MV-4-11 (cell line): ENCODE measurements around the gene CSH2.

Source experiments
- DNase-seq: peaks from one replicate; lab custom pipeline; 2025; lab: John Stamatoyannopoulos, UW

The CSH2 gene

DNA sequence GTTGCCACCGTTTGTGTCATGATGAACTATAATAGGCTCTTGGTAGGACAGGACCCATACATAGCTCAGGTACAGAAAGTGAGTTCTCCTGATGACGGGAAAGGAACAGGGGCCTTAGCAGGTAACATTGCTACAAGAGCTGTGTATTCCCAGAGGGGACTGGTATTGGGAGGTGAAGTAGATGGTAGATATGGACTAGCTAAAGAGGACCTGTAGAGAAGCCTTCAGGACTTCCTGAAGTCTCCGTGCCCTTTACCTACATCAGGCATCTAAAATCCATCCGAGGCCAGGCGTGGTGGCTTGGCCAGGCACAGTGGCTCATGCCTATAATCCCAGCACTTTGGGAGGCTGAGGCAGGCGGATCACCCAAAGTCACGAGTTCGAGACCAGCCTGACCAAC is 18.3 kb downstream of the CSH2 start:
- no peak for DNase-seq

DNA sequence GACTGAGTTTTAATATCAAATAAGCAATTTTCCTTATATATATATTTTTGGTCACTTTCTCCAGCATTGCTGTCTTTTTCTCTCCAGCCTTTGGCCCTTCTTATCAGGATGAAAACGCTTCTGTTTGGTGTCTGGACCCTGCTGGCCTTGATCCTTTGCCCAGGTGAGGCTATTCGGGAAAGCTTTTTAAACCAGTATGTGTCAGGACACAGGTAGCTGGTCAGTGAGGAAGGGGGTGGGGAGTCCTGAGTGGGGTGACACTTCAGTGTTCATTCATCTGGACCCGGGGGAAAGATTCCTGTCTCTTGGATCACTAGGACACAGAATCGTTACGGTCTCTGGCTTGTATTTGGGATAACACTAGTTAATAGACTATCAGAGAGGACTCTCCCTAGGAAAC is 18.8 kb downstream of the CSH2 start:
- no peak for DNase-seq

DNA sequence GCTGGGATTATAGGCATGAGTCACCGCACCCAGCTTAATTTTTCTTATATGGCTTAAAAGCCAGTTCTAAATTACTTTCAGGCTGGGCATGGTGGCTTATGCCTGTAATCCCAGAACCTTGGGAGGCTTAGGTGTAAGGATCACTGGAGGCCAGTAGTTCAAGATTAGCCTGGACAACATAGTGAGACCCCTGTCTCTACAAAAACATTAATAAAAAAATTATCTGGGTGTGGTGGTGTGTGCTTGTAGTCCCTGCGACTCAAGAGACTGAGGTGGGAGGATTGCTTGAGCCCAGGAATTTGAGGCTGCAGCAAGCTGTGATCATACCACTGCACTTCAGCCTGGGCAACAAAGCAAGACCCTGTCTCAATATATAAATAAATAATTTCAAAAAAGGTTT is 20.2 kb downstream of the CSH2 start:
- no peak for DNase-seq

DNA sequence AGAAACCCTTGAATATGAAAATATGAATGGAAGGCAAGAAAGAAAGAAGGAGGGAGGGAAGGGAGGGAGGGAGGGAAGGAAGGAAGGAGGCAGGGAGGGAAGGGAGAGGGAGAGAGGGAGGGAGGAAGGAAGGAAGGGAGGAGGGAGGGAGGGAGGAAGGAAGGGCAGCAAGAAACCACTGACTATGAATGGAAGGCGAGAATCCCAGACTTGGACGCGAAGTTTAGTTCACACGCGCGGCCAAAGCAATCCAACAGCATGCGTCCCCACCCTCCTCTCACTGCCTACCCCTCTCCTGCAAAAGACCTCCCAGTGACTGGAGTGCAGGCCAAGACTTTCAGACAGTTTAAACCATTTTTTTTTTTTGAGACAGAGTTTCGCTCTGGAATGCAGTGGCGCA is 23.1 kb downstream of the CSH2 start:
- no peak for DNase-seq

DNA sequence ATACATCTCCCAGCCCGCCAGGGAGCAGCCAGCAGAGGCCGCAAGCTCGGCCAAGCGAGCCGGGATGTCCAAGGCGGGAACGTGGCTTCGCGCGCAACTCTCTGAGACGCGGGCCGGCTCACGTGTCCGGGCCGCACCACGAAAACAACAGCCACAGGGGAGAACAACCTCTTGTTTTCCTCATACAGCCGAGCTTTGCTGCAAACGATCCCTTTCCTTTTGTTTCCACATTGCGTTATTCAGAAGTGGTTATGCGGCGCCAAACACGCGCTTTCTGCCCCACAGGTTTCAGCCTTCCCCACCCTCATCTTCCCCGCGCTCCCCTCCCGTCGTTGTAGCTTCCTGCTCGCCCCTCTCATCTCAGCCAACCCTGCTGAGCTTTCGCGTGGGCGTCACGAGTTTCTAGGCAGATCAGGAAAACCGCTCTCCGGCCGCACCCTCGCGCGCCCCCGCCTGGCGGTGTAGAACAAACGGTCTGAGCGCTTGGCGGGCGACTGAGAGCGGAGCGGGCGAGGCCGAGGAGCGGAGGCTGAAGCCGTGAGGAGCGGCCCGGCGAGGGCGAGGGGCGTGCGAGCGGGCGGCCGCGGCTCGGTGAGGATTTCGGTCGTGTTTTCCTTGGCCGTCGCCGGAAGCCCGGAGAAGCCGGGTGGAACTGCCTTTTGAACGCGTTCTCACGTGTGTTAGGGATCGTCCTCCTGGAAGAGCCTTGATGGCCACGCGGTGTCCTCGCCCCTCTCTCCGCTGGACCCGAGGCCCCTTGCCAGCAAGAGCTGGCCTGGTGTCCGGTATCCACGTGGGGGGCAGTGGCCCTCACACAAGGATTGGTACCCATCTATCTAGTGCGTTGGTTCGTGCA is 24.4 kb downstream of the CSH2 start:
- DNase-seq = peak; percentile 59

DNA sequence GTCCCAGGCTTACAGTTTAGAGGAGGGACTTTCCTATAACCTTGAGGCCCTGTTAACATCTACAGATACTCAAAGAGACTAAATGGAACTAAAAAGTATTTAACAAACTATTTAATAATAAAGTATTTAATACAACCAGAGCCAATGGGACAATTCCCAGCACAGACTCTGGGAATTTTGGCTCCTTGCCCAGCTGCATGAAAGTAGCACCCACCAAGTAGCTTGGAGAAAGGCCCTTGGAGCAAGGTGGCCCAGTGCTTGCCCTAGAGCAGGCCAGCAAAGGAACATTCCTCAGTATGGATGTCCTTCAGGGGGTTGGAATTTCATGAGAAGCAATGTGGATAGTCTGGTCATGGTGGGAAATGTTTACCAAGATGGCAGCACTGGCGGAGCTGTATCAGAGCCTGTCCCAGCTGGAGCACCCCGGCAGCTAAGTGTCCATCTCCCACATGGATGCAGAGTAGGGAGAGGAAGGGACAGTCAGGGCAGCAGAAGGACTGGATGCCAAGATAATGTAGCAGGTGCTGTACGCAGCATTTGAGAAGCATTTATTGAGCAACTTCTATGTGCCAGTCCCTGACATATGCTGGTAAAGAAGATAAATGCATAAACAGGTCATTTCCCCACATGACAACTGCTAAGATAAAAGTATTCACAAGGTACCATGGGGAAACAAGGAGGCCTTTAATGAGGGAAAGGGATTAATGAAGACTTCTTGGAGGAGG is 25.8 kb downstream of the CSH2 start:
- DNase-seq = no peak

DNA sequence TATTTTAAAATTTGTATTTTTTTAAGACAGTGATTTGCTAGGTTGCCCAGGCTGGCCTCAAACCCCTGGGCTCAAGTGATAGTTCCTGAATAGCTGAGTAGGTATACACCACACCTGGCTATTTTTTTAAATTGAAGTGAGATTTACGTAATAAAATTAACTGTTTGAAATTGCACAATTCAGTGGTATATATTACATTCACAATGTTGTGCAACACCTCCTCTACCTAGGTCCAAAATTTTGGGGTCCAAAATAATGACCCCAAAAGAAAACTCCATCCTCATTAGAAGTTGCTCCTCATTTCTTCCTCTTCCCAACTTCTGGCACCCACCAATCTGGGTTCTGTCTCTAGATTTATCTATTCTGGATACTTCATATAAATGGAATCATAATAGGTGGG is 28.0 kb downstream of the CSH2 start:
- DNase-seq = no peak

DNA sequence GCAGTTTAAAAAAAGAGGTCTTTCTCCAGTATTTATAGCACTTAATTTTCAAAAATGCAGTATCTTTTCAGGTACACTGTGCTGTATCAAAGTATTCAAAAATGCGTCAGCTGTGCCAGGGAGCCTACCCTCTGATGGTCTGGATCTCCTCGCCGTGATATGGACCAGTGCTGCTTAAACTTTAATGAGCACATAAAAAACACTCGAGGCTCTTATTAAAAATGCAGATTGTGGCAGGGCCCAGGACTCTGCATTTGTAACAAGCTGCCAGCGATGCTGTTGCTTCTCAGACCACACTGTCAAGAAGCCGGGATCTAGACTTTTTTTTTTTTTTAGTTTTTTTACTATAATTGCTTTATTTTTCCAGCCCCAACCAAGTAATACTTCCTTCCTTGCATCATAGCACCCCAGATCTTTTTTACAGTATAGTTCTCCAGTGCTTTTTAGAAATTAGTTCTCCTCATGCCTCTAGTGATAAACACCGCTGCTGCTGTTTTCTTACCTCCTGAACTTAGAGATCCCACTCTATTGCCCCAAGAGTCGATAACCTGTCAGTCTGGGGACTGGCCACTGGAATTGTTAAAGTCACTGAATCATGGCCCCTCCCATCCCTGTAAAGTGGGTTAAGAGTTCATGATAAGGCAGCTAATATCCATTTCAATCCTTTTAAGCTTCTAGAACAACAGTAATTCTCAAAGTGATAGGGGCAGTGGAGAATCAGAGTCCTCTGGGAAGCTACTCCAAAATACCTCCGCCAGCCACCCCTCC is 29.4 kb downstream of the CSH2 start:
- no peak for DNase-seq

DNA sequence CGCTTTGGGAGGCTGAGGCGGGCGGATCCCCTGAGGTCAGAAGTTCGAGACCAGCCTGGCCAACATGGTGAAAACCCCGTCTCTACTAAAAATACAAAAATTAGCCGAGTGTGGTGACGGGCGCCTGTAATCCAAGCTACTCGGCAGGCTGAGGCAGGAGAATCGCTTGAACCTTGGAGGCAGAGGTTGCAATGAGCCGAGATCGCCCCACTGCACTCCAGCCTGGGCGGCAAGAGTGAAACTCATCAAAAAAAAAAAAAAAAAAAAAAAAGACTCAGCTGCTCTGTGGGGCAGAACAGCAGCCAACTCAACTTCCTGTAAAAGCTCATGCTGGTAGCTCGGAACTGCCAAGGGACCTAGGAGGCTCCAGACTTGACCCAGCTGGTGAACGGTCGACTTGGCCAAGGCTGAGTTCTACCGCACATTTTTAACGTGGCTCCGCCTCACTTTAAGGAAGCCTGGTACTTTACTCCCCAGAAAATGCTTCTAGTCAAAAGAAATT is 30.0 kb downstream of the CSH2 start:
- DNase-seq = peak; percentile 93

DNA sequence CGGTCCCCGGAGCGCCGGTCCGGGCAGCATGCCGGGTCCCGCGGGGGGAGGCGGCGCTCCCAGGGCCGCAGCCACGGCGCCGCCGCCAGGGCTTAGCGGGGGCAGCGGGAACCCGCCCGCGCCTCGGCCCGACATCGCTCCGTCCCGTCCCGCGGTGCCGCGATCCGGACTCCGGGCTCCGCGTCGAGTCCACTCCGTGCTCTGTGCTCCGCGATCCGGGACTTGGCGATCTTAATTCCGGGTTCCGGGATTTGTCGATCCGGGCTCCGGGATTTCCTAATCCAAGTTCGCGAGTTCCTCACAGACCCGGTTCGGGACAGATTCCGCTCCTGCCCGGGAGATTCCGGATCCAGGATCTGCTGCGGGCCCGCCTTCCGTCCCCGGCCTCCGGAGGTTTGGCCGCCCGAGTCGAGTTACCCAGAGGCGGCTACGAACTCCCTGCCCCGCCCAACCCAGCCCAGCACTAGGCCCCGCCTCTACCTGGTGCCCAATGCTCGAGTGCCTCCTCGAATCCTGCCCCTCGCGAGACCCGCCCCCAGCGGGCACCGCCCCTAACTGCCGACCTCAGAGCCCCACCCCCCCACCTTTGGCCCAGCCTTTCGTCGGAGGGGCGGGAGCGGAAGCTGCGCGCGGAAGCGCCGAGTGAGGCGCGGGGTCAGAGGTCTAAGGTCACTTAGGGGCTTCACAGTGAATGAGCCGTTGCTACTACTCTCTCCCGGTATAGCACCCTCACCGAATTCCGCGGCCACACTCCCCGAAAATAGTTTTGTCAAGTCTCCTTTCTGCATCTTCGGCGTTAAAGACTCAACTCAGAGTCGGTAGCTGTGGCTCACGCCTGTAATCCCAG is 30.7 kb downstream of the CSH2 start, which contains the start of gene SMARCD2:
Gene SMARCD2, minus strand, starts transcription at position 146 of the 847 bp plus-strand sequence. Its CDS starts 11 bp downstream, at position 135.
- peak; percentile 98 for DNase-seq

DNA sequence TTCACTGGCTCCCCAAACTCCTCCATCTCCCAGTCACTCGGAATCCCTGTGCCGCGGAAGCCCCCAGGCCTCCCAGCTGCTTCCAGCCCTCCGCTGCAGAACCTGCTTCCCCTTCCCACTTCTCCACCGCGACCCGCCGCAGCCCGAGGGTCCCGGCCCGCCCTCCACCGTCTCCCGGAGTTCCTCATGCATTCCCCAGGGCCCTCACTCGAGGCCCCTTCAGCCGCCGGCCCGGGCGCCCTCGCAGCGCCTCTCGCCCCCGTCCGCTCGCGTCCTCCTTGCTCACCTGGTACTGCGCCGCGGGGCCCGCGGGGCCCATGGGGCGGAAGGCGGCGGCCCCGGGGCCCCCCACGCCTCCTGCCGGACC is 31.3 kb downstream of the CSH2 start:
- DNase-seq = no peak

DNA sequence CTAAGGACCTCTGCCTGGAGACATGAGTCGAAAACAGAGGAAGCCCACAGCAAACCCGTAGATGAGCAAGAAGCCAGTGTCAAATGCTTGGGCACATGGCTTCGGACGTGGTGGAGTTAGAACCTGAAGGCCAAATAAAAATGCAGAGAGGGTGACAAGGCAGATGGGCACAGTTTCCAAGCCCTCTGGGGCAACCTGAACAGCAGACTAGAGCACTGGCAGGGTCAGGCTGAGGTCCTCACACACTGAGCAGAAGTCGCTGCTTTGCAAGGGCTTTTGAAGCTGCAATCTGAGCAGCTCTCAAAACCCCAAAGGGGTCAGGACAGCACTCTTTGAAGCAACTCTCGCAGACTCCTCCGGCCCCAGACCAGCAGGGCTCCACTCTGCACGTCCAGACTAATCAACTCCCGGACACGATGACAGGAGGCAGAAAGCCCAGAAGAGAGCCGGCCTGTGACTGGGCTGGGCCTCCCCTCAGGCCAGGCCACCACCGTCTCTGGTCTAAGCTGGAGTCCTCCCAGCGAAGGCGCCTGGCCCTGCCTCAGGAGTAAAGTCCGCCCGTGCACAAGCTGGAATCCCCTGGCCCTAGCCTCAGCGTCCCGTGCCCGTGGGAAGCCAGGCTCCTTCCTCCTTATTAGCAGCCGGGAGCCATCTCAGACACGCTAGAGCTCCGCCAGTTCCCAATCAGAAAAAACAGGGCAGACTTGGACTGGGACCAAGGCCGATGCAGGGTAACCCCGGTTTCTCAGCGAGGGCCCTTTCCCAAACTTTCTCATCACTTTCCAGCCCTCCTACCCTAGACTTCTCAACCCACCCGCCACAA is 31.9 kb downstream of the CSH2 start:
- DNase-seq = no peak

DNA sequence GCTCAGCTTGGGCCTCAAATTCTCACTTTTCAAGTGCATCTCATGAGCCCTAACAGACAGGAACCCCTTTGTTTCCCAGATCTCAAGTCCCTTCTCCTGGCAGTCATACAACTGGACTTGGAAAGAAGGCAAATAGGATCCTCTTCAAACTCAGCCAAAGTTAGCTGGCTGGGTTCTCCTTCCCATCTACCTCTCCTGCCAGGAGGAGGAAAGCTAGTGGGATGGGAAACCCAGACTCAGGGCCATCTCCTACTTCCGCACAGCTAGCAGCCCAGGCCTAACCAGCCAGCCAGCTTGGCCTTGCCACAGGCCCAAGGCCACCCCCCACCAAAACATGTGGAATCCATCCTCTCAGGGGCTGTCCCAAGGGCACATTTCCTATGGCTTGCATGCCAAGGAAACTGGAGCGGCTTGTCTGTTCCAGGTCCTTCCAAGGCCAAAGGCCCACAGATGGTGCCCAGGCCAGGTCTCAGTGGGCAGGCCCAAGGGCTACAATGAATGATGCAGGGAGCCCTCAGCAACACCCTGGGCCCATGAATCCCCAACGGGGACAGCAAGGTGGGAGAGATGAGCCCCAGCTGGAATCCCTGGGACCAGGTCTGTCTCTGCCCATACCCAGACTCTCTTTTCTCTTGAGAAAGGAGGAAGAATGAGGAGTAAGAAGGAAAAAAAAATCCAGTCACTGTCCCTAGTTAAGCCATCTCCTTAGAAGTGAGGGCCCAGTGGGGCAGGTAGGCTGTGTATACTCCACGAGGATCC is 32.7 kb downstream of the CSH2 start:
- no peak for DNase-seq

DNA sequence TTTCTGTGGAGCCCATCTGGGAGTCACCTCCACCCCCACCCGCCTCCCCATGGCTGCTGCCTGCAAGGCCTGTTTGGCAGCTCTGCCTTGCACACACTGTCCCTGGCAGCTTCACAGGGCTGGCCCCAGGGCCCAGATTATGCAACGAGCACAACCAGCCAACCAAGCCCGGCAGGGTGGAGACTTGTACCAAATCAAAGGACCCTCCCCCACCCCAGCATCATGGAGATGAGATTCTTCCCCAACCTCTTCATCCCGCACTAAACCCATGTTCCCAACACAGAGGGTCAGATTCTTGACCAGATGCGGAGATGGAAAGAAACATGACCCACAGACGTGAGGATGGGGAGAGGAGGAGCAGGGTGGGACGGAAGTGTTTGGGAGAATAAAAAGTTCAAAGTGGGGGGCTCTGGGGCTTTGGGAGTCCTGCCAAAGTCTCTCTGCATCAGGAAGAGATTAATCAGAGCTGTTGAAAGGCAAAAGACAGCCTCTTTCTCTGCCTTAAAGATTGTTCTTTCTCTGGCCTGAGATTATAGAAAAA is 34.8 kb downstream of the CSH2 start:
- DNase-seq = no peak

DNA sequence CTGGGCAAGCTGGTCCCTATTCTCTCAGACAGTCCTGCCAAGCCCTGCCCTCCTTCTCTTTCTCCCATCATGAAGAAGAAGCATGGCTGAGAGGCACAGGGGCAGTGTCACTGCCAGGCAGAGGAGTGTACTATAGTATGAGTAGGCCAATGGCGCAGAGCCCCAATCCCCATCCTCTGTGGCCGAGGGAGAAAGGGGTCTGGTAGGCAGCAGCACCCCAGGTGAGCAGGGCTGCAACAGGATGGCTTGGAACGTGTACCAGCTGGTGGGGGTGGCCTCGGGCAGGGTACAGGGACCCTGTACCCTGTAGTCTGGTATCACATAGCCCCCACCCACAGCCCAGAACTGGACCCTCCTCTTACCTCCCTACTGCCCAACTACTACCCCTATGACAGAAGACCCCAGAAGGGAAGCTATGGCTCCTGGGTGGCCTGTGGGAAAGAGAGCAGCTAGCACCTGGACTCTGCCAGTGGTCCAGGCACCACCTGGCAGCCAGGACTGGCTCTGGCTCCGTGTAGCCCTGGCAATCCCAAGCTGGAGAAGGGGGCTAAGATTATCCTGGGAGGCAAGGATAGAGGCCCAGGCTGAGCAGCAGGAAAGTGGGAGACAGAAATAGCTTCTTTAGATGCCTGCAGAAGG is 35.4 kb downstream of the CSH2 start:
- no peak for DNase-seq

DNA sequence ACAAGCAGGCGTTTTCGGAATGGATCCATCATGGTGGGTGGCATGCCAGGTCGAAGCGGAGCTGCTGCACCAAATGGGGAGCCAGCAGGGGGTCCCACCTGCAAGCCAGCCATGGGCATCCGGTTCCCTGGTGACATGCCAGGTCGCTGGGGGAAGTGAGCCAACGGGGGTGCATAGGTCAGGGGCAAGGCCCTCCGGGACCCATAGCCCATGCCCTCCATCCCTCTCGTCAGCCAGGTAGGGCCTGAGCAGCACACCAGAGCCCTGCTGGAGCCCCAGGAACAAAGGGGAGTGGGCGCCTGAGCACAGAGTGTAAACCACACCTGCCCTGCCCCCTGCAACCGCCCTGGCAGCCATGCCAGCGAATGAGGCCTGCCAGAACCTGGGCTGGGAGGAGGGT is 36.0 kb downstream of the CSH2 start:
- DNase-seq = no peak

DNA sequence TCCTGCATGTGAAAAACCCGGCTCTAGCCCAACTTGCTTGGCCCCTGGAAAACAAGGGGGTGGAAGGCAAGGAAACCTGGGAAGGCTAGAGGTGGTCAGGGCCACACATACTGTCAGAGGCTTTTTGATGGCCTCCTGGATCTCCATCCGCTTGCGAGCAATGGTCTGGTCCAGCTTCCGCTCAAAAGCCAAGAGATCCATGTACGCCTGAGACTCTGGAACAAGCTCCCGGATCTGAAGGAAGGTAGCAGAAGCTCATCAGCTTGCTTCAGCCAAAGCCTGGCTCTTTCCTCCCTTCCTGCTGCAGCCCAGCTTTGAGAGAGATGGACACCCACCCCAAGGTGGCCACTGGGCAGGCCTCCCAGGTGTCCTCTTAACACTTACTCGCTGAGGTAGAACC is 36.7 kb downstream of the CSH2 start:
- no peak for DNase-seq

DNA sequence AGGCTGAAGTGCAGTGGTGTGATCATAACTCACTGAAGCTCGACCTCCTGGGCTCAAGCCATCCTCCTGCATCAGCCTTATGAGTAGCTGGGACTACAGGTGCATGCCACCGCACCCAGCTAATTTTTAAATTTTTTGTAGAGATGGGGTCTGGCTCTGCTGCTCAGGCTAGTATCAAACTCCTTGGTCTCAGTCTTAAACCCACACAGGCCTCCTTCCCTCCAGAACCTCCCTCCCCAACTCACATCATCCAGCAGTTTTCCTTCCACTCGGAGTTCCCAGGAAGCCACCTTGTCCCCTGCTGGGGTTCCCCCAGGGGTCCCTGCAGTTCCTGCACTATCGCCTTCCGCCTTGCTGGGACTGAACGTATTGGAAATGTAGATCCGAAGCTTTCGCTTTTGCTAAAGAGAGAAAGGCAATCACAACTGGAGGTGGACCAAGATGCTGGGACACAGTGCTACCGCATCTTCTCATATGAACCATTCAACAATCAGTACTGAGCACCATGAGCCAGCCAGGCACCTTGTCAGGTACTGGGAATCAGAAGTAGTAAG is 38.2 kb downstream of the CSH2 start:
- no peak for DNase-seq
